Measurements from ENCODE around the gene FOXG1.

Gene FOXG1

DNA sequence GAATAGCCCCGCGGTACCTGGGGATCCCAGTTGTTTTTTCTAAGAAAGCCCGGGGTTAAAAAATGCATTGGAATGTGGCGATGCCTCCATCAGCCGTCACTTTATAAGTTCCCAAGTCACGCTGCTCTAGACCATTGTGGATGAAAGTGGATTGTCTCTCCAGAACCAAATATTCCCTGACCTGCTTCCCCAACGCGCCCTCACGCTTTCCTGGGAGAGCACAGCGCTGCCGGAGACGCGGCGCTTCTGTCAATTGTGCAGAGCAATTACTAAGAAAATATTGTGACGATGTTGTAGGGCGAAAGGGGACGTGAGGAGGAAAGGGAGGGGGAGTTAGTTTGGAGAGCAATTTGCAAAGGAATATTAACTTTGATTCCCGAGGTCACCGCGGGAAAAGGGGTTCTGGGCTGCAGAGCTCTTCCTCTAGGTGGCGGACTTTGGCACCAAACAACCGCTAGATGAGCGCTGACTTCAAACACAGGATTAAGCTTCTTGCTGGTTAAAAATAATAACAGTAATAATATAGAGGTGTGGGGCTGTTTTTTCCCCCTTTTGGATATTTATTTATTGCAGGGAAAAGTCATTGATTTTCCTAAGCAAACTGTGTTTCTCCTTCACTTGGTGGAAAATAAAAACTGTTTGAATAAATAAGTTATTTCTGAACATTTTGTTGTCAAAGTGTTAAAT, 9.6 kb upstream of the FOXG1 start:
- H3K4me1 ChIP-seq (ENCODE audit: control insufficient read depth, insufficient read depth, low read depth, low read length), result peaks cover 9% of the 10 kb centered on the region
- no peak overlapping the region for H3K4me2 ChIP-seq (ENCODE audit: low read length, poor library complexity, severe bottlenecking)
- no peaks in the 10 kb centered on the region for H3K9me3 ChIP-seq (ENCODE audit: control insufficient read depth, low read length)
- no peak overlapping the region for H2BK12ac ChIP-seq (ENCODE audit: low read length in 2 of 2)
- WGBS, result 1% methylated on average over 20 of the region's 23 CpGs
- H3K79me1 ChIP-seq (replicated peaks; ENCODE audit: low read length, poor library complexity, severe bottlenecking), result no peaks in the 10 kb centered on the region
- no peak overlapping the region for H4K8ac ChIP-seq (ENCODE audit: low read length)
- no peak overlapping the region for H2BK120ac ChIP-seq (ENCODE audit: low read depth, low read length)
- H3K27ac ChIP-seq (ENCODE audit: low read length, poor library complexity, severe bottlenecking), result no peak overlapping the region
- no peak overlapping the region for H2BK5ac ChIP-seq (ENCODE audit: low read depth, low read length, poor library complexity, severe bottlenecking)
- no peak overlapping the region for H2BK15ac ChIP-seq (ENCODE audit: low read depth, poor library complexity, severe bottlenecking)
- no peaks in the 10 kb centered on the region for H3K36me3 ChIP-seq (ENCODE audit: control insufficient read depth in 1 of 2, insufficient read depth in 2 of 2, low read depth in 1 of 2, low read length in 2 of 2)
- H2AFZ ChIP-seq (ENCODE audit: low read depth, low read length), result no peak overlapping the region
- no peak overlapping the region for H3K23ac ChIP-seq (ENCODE audit: low read length in 2 of 2)
- peak; percentile 51 for DNase-seq
- no peak overlapping the region for H3K18ac ChIP-seq (ENCODE audit: low read depth in 1 of 2, low read length in 2 of 2)
- peak overlapping the region in 1 of 2 experiments; percentile 55 for H3K4me3 ChIP-seq (ENCODE audit: insufficient read depth in 1 of 2, low read depth in 1 of 2, low read length in 2 of 2)
- no peak overlapping the region for H2AK5ac ChIP-seq (ENCODE audit: low read length, severe bottlenecking)
- H3K4ac ChIP-seq (ENCODE audit: low read depth in 1 of 2, low read length in 2 of 2), result no peak overlapping the region
- H4K91ac ChIP-seq (ENCODE audit: low read length), result no peak overlapping the region
- H3K9ac ChIP-seq (ENCODE audit: low read length), result no peak overlapping the region
- no peak overlapping the region for H3K14ac ChIP-seq (ENCODE audit: low read length in 2 of 2)
- peaks cover 73 to 83% of the 10 kb centered on the region in 2 experiments for H3K27me3 ChIP-seq (ENCODE audit: control insufficient read depth in 1 of 2, insufficient read depth in 1 of 2, low read length in 2 of 2)

DNA sequence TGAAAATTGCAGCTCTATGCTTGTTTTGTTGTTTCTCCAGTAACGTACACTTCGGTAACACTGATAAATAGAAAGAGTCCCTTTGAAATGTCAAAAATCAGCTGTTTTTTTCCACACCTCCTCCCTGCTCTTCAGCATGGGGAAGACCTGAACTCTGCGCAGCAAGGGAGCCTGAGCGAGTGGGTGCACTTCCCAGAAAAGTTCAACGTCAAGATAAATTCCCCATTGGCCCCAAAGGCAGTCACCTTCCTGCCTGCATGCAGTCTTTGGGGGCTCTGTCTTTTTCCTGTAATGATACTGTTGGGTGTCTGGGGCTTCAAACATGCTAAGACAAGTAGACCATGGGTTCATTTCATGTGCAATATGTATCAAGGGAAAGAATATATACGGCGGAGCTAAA, 8.8 kb upstream of the FOXG1 start:
- WGBS, result 39% methylated on average over 6 of the region's 7 CpGs
- Histone ChIP-seq H3K36me3 (ENCODE audit: control insufficient read depth in 1 of 2, insufficient read depth in 2 of 2, low read depth in 1 of 2, low read length in 2 of 2) (no peaks in the 10 kb centered on the region), H2AK5ac (ENCODE audit: low read length, severe bottlenecking) (no peak overlapping the region), H3K14ac (ENCODE audit: low read length in 2 of 2) (no peak overlapping the region), H3K27me3 (ENCODE audit: control insufficient read depth in 1 of 2, insufficient read depth in 1 of 2, low read length in 2 of 2) (peaks cover 80 to 90% of the 10 kb centered on the region in 2 experiments), H3K4me2 (ENCODE audit: low read length, poor library complexity, severe bottlenecking) (no peak overlapping the region), H2BK12ac (ENCODE audit: low read length in 2 of 2) (no peak overlapping the region), H3K9me3 (ENCODE audit: control insufficient read depth, low read length) (no peaks in the 10 kb centered on the region), H2BK120ac (ENCODE audit: low read depth, low read length) (no peak overlapping the region), H3K79me1 (replicated peaks; ENCODE audit: low read length, poor library complexity, severe bottlenecking) (no peaks in the 10 kb centered on the region), H4K91ac (ENCODE audit: low read length) (no peak overlapping the region), H3K4ac (ENCODE audit: low read depth in 1 of 2, low read length in 2 of 2) (no peak overlapping the region), H3K27ac (ENCODE audit: low read length, poor library complexity, severe bottlenecking) (no peak overlapping the region), H3K18ac (ENCODE audit: low read depth in 1 of 2, low read length in 2 of 2) (no peak overlapping the region), H3K9ac (ENCODE audit: low read length) (no peak overlapping the region), H2BK5ac (ENCODE audit: low read depth, low read length, poor library complexity, severe bottlenecking) (no peak overlapping the region), H2BK15ac (ENCODE audit: low read depth, poor library complexity, severe bottlenecking) (no peak overlapping the region), H3K23ac (ENCODE audit: low read length in 2 of 2) (no peak overlapping the region), H3K4me1 (ENCODE audit: control insufficient read depth, insufficient read depth, low read depth, low read length) (peaks cover 9% of the 10 kb centered on the region), H2AFZ (ENCODE audit: low read depth, low read length) (no peak overlapping the region), H4K8ac (ENCODE audit: low read length) (no peak overlapping the region), H3K4me3 (ENCODE audit: insufficient read depth in 1 of 2, low read depth in 1 of 2, low read length in 2 of 2) (no peak overlapping the region)
- DNase-seq, result no peak

DNA sequence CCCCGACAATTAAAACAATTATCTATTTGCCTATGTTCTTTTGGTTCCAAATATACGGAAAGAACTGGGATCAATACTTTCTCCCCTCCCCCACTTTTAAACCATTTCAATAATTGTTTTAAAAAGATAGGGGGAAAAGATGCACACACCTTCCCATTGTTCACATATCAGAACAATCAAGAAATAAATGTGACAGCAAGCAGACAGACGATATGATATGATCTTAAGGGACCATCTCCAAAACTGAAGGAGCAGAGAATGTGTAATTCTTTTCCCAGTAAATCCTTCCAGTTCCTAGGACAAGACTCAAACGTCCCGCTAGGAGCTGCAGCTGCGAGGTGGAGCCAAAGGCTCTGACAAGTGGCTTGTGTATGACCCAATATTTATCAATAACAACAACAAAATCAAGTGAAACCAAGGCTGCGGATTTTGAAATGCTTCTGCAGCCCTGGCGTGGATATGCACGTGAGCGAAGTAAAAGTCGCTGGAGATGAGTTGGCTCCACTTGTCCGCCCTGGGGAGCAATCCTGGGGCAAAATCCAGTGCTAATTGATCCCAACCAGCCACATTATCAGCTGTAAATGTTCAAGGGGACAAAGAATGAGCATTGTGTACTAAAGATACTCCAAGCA, 8.2 kb upstream of the FOXG1 start:
- Histone ChIP-seq H3K14ac (ENCODE audit: low read length in 2 of 2) (no peak overlapping the region), H3K79me1 (replicated peaks; ENCODE audit: low read length, poor library complexity, severe bottlenecking) (no peaks in the 10 kb centered on the region), H2BK15ac (ENCODE audit: low read depth, poor library complexity, severe bottlenecking) (no peak overlapping the region), H3K4me2 (ENCODE audit: low read length, poor library complexity, severe bottlenecking) (no peak overlapping the region), H3K9me3 (ENCODE audit: control insufficient read depth, low read length) (no peaks in the 10 kb centered on the region), H4K91ac (ENCODE audit: low read length) (no peak overlapping the region), H3K27ac (ENCODE audit: low read length, poor library complexity, severe bottlenecking) (no peak overlapping the region), H3K4ac (ENCODE audit: low read depth in 1 of 2, low read length in 2 of 2) (no peak overlapping the region), H2BK120ac (ENCODE audit: low read depth, low read length) (no peak overlapping the region), H3K27me3 (ENCODE audit: control insufficient read depth in 1 of 2, insufficient read depth in 1 of 2, low read length in 2 of 2) (peaks cover 84 to 95% of the 10 kb centered on the region in 2 experiments), H2BK5ac (ENCODE audit: low read depth, low read length, poor library complexity, severe bottlenecking) (no peak overlapping the region), H3K36me3 (ENCODE audit: control insufficient read depth in 1 of 2, insufficient read depth in 2 of 2, low read depth in 1 of 2, low read length in 2 of 2) (no peaks in the 10 kb centered on the region), H3K23ac (ENCODE audit: low read length in 2 of 2) (no peak overlapping the region), H4K8ac (ENCODE audit: low read length) (no peak overlapping the region), H3K9ac (ENCODE audit: low read length) (no peak overlapping the region), H3K18ac (ENCODE audit: low read depth in 1 of 2, low read length in 2 of 2) (no peak overlapping the region), H3K4me1 (ENCODE audit: control insufficient read depth, insufficient read depth, low read depth, low read length) (peaks cover 9% of the 10 kb centered on the region), H2AK5ac (ENCODE audit: low read length, severe bottlenecking) (no peak overlapping the region), H2BK12ac (ENCODE audit: low read length in 2 of 2) (no peak overlapping the region), H3K4me3 (ENCODE audit: insufficient read depth in 1 of 2, low read depth in 1 of 2, low read length in 2 of 2) (no peak overlapping the region), H2AFZ (ENCODE audit: low read depth, low read length) (no peak overlapping the region)
- 2% methylated on average over 11 of the region's 12 CpGs for WGBS
- DNase-seq, result no peak

DNA sequence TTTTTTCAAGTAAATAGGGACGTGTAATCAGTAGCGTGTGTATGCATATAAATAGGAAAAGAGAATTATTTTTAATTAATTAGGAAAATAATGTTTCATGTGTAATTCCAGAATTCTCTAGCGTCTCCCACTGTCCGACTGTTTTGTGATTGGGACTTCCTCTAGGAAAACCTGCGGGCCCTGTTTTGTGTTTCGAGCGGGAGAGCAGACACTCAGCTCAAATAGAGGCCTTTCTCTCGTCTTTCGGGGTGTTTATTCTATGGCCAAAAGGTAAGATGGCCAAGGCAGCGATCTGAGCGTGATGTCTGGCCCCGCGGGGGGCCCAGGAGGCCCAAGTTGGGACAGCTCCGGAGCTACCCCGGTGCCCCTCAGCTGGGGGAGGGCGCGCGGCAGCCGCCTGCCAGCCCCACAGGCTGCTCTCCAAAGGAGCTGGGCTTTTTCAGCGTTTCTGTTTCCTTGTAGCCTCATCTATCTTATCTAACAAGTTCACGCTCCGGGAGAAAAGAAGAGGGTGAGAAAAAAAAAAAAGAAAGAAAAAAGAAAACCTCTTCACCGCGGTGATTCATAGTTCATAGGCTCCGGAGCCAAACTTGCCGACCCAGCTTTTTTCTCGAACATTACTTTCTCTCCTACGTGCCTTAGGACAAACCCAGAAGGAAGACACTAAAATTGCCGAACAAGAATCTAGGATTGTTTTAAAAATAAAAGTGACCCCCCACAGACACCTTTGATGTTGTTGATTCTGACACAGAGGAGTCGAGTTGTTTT, 7.5 kb upstream of the FOXG1 start:
- H3K9ac ChIP-seq (ENCODE audit: low read length), result peak overlapping the region; percentile 53
- DNase-seq, result no peak
- H4K8ac ChIP-seq (ENCODE audit: low read length), result no peak overlapping the region
- WGBS, result under 1% methylated on average over 20 of the region's 30 CpGs
- H3K4ac ChIP-seq (ENCODE audit: low read depth in 1 of 2, low read length in 2 of 2), result no peak overlapping the region
- H2BK120ac ChIP-seq (ENCODE audit: low read depth, low read length), result no peak overlapping the region
- H3K23ac ChIP-seq (ENCODE audit: low read length in 2 of 2), result no peak overlapping the region
- H3K27ac ChIP-seq (ENCODE audit: low read length, poor library complexity, severe bottlenecking), result no peak overlapping the region
- H3K4me1 ChIP-seq (ENCODE audit: control insufficient read depth, insufficient read depth, low read depth, low read length), result peaks cover 9% of the 10 kb centered on the region
- no peak overlapping the region for H2BK15ac ChIP-seq (ENCODE audit: low read depth, poor library complexity, severe bottlenecking)
- no peak overlapping the region for H4K91ac ChIP-seq (ENCODE audit: low read length)
- H3K36me3 ChIP-seq (ENCODE audit: control insufficient read depth in 1 of 2, insufficient read depth in 2 of 2, low read depth in 1 of 2, low read length in 2 of 2), result no peaks in the 10 kb centered on the region
- peak overlapping the region; percentile 58 for H3K4me2 ChIP-seq (ENCODE audit: low read length, poor library complexity, severe bottlenecking)
- H3K27me3 ChIP-seq (ENCODE audit: control insufficient read depth in 1 of 2, insufficient read depth in 1 of 2, low read length in 2 of 2), result peaks cover 85 to 98% of the 10 kb centered on the region in 2 experiments
- no peaks in the 10 kb centered on the region for H3K9me3 ChIP-seq (ENCODE audit: control insufficient read depth, low read length)
- no peak overlapping the region for H3K18ac ChIP-seq (ENCODE audit: low read depth in 1 of 2, low read length in 2 of 2)
- no peak overlapping the region for H2AFZ ChIP-seq (ENCODE audit: low read depth, low read length)
- H3K79me1 ChIP-seq (replicated peaks; ENCODE audit: low read length, poor library complexity, severe bottlenecking), result no peaks in the 10 kb centered on the region
- peak overlapping the region in 1 of 2 experiments; percentile 73 for H3K4me3 ChIP-seq (ENCODE audit: insufficient read depth in 1 of 2, low read depth in 1 of 2, low read length in 2 of 2)
- no peak overlapping the region for H3K14ac ChIP-seq (ENCODE audit: low read length in 2 of 2)
- H2AK5ac ChIP-seq (ENCODE audit: low read length, severe bottlenecking), result no peak overlapping the region
- H2BK5ac ChIP-seq (ENCODE audit: low read depth, low read length, poor library complexity, severe bottlenecking), result no peak overlapping the region
- H2BK12ac ChIP-seq (ENCODE audit: low read length in 2 of 2), result no peak overlapping the region
